Bronchial epithelial cell (primary cell): ENCODE measurements around the gene TMCO4. TPM values are rescaled to one million over a fixed set of nuclear protein-coding genes. Genes with fewer than 3 reads are reported as not detected.

Experiments
- DNase-seq: peaks from one replicate; pipeline ENCODE4 v3.0.0-alpha.2; 2010; ENCODE audit warnings: low read depth
- FAIRE-seq: peaks from 2 replicates; lab custom pipeline; 2011; peaks lifted over from hg19 to GRCh38; lab: Jason Lieb, UNC
- H3K27me3 ChIP-seq: 2 replicates; pipeline ENCODE4 v1.5.1; 2011; ENCODE audit warnings: low read length; ENCODE audit not compliant: control insufficient read depth, insufficient read depth
- H3K36me3 ChIP-seq: 2 replicates; pipeline ENCODE4 v1.5.1; 2011; ENCODE audit warnings: low read length; ENCODE audit not compliant: control insufficient read depth, insufficient read depth
- H3K4me3 ChIP-seq: 2 replicates; pipeline ENCODE4 v1.5.1; 2011; ENCODE audit warnings: mild to moderate bottlenecking, low read depth, low read length, control low read depth
- CTCF ChIP-seq: IDR thresholded peaks from 2 replicates; pipeline ENCODE4 v1.5.1; 2011; ENCODE audit warnings: mild to moderate bottlenecking, moderate library complexity, low read length, control low read depth, inconsistent platforms; ENCODE audit not compliant: insufficient read depth, severe bottlenecking
- total RNA-seq: library from RNA; depleted of rRNA; stranded (reverse); fragments of >200 nt; gene quantifications from 2 replicates; pipeline ENCODE4 v1.2.1, GENCODE V29; 2014

The TMCO4 gene
- total RNA-seq, 1 donor from 2014 or later = 2.6 TPM

GRCh38 chr1:19749685-19750084 is 50.0 kb downstream of the TMCO4 start:
- H3K4me3 ChIP-seq = no peak overlapping the region
- DNase-seq (no peak), FAIRE-seq (no peak)
- TF ChIP-seq CTCF = no peak
- peaks cover 1% of the 10 kb centered on the region for H3K36me3 ChIP-seq
- no peaks in the 10 kb centered on the region for H3K27me3 ChIP-seq

GRCh38 chr1:19747761-19748160 is 52.0 kb downstream of the TMCO4 start:
- no peak for TF ChIP-seq CTCF
- Histone ChIP-seq H3K4me3 (no peak overlapping the region), H3K27me3 (no peaks in the 10 kb centered on the region), H3K36me3 (peaks cover 1% of the 10 kb centered on the region)
- no peak for DNase-seq
- peak; percentile 23 for FAIRE-seq

- FAIRE-seq (no peak), DNase-seq (no peak)
- TF ChIP-seq CTCF = no peak
- H3K36me3 ChIP-seq = peaks cover 1% of the 10 kb centered on the region
- H3K4me3 ChIP-seq = no peak overlapping the region
- H3K27me3 ChIP-seq = no peaks in the 10 kb centered on the region
These were observed 54.8 kb downstream of the TMCO4 start for GRCh38 chr1:19744886-19745285.

- TF ChIP-seq CTCF = no peak
- no peak for FAIRE-seq
- H3K36me3 ChIP-seq = no peaks in the 10 kb centered on the region
- H3K4me3 ChIP-seq = no peak overlapping the region
- DNase-seq = no peak
- no peaks in the 10 kb centered on the region for H3K27me3 ChIP-seq
These were observed 55.4 kb downstream of the TMCO4 start for GRCh38 chr1:19744335-19744743.

GRCh38 chr1:19743793-19744192 is 55.9 kb downstream of the TMCO4 start:
- H3K4me3 ChIP-seq = no peak overlapping the region
- DNase-seq (no peak), FAIRE-seq (no peak)
- H3K27me3 ChIP-seq = no peaks in the 10 kb centered on the region
- TF ChIP-seq CTCF = no peak
- no peaks in the 10 kb centered on the region for H3K36me3 ChIP-seq

- FAIRE-seq (no peak), DNase-seq (no peak)
- Histone ChIP-seq H3K36me3 (no peaks in the 10 kb centered on the region), H3K27me3 (no peaks in the 10 kb centered on the region), H3K4me3 (no peak overlapping the region)
- TF ChIP-seq CTCF = no peak
These were observed 56.5 kb downstream of the TMCO4 start for GRCh38 chr1:19743180-19743579.
